ENCODE results near the gene ERBIN. TPM values are rescaled to one million over a fixed set of nuclear protein-coding genes. Genes with fewer than 3 reads are reported as not detected.

The ERBIN gene
- total RNA-seq, 4 donors from 2014 or later = 45.1 to 64.9 (median 56.9) TPM

- DNase-seq (ENCODE audit: low spot score) (no peak), ATAC-seq (ENCODE audit: low FRiP score) (no peak)
Measured at GRCh38 chr5:65933295-65933694, 6.9 kb downstream of the ERBIN start.

GRCh38 chr5:65938256-65938655, 11.9 kb downstream of the ERBIN start:
- TF ChIP-seq, protein P1, sequence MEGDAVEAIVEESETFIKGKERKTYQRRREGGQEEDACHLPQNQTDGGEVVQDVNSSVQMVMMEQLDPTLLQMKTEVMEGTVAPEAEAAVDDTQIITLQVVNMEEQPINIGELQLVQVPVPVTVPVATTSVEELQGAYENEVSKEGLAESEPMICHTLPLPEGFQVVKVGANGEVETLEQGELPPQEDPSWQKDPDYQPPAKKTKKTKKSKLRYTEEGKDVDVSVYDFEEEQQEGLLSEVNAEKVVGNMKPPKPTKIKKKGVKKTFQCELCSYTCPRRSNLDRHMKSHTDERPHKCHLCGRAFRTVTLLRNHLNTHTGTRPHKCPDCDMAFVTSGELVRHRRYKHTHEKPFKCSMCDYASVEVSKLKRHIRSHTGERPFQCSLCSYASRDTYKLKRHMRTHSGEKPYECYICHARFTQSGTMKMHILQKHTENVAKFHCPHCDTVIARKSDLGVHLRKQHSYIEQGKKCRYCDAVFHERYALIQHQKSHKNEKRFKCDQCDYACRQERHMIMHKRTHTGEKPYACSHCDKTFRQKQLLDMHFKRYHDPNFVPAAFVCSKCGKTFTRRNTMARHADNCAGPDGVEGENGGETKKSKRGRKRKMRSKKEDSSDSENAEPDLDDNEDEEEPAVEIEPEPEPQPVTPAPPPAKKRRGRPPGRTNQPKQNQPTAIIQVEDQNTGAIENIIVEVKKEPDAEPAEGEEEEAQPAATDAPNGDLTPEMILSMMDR (IDR thresholded peaks at IDR 0.05) = no peak
- no peak for DNase-seq (ENCODE audit: low spot score)
- no peak for ATAC-seq (ENCODE audit: low FRiP score)

More at GRCh38 chr5:65933295-65933694, 6.9 kb downstream of the ERBIN start:
- TF ChIP-seq, protein P1 (IDR thresholded peaks at IDR 0.05) = no peak

DNA sequence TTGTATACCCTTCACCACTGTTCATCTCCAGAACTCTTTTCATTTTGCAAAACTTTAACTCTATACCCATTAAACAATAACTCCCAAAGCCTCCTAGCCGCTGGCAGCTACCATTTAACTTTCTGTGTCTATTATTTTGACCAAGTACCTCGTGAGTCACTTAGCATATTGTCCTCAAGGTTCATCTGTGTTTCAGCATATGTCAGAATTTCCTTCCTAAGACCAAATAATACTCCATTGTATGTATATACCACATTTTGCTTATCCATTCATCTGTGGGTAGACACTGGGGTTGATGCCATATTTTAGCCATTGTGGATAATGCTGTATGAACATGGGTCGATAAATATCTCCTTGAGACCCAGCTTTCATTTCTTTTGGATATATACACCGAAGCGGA, 17.4 kb downstream of the ERBIN start:
- TF ChIP-seq, protein P1 (IDR thresholded peaks at IDR 0.05) = no peak
- ATAC-seq (ENCODE audit: low FRiP score) (no peak), DNase-seq (ENCODE audit: low spot score) (no peak)

DNA sequence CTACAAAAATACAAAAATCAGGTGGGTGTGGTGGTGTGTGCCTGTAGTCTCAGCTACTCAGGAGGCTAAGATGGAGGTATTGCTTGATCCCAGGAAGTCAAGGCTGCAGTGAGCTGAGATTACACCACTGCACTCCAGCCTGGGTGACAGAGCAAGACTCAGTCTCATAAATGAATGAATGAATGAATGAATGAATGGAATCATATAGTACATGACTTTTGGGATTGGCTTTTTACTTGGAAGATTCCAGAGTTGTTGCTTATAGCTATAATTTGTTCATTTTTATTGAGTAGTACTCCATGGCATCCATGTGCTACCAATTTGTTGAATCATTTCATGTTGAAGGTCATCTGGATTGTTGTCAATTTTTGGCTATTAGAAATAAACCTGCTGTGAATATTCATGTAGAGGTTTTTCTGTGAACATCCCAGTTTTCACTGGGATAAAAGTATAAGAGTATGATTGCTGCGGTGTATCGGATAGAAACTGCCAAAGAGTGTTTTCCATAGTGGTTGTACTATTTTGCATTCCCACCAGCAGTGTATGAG, 19.9 kb downstream of the ERBIN start:
- no peak for DNase-seq (ENCODE audit: low spot score)
- ATAC-seq (ENCODE audit: low FRiP score) = no peak
- TF ChIP-seq, protein P1 (IDR thresholded peaks at IDR 0.05) = no peak

DNA sequence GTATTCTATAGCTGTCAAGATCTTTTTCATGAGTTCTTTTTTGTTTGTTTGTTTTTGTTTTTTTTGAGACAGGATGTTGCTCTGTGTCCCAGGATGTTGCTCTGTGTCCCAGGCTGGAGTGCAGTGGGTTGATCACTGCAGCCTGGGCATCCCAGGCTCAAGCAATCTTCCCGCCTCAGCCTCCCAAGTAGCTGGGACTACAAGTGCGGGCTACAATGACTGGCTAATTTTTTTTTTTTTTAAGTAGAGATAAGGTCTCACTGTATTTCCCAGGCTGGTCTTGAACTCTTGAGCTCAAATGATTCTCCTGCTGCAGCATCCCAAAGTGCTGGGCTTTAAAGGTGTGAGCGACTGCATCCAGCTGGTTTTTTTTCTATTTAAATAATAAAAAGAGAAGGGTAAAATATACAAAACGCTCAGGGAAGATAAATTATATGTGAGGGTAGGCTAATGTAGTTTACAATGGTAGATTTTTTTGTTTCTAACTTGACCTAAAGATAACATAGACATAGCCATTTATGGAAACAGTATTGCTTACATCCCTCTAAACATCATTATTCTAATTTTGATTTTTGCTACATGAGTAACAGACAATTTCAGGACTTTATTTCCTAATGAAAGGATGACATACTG, 21.9 kb downstream of the ERBIN start:
- ATAC-seq (ENCODE audit: low FRiP score) (no peak), DNase-seq (ENCODE audit: low spot score) (no peak)
- TF ChIP-seq, protein P1 (IDR thresholded peaks at IDR 0.05) = no peak

DNA sequence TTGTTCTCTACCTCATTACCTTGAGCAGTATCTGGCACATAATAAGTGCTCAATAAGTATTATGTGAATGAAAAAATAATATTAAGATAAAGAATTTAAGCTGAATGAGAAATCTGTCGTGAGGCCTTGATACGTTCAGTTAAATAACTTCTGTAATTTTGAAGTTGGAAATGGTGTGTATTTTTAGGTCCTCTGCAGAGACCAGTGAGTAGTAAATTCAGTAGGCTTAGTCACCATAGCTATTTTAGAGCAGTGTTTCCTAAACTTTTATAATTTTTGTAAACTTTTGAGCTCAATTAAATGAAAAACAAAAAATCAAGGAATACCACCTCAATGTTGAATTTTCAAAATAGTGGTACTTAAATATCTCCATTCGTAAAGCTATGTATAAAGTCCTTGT, 25.0 kb downstream of the ERBIN start:
- TF ChIP-seq, protein P1 (IDR thresholded peaks at IDR 0.05) = no peak
- DNase-seq (ENCODE audit: low spot score) = no peak
- ATAC-seq (ENCODE audit: low FRiP score) = no peak

DNA sequence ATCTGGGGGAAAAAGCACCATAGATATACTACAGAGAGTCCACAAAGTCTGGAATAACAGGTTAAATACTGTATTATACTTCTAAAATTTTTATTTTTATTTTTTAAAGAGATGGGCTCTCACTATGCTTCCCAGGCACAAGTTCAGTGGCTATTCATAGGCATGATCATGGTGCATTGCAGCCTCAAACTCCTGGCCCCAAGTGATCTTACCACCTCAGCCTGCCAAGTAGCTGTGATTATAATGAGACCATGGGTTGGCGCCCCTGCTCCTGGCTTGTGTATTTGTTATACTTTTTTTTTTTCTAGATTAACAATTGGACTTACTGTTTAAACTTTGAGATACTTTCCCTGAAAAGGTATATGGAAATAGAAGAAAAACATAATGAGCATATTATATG, 25.9 kb downstream of the ERBIN start:
- no peak for ATAC-seq (ENCODE audit: low FRiP score)
- DNase-seq (ENCODE audit: low spot score) = no peak
- TF ChIP-seq, protein P1 (IDR thresholded peaks at IDR 0.05) = no peak

All from omental fat pad (tissue), 4 donors.